Ectodermal cell (in vitro differentiated cells): Measurements from ENCODE around the gene PDLIM4.

Experiments used
- H3K27ac ChIP-seq: 2 replicates; pipeline ENCODE4 v1.7.0; 2013; ENCODE audit warnings: mild to moderate bottlenecking, low read depth, low read length; ENCODE audit not compliant: insufficient read depth, poor library complexity, severe bottlenecking
- H3K27me3 ChIP-seq: 2 replicates; pipeline ENCODE4 v1.7.0; 2013; ENCODE audit warnings: mild to moderate bottlenecking, low read length; ENCODE audit not compliant: insufficient read depth, control insufficient read depth, poor library complexity, severe bottlenecking
- H3K36me3 ChIP-seq: one replicate; pipeline ENCODE4 v1.7.0; 2013; ENCODE audit warnings: low read length; ENCODE audit not compliant: control insufficient read depth, insufficient read depth
- H3K4me1 ChIP-seq: one replicate; pipeline ENCODE4 v1.7.0; 2013; ENCODE audit warnings: low read length; ENCODE audit not compliant: control insufficient read depth, insufficient read depth
- H3K4me3 ChIP-seq: 2 replicates; pipeline ENCODE4 v1.7.0; 2013; ENCODE audit warnings: low read depth, low read length, control low read depth; ENCODE audit not compliant: insufficient read depth
- H3K9me3 ChIP-seq: 2 replicates; pipeline ENCODE4 v1.7.0; 2013; ENCODE audit warnings: mild to moderate bottlenecking, low read length, moderate library complexity; ENCODE audit not compliant: control insufficient read depth
- WGBS, 2 experiments: methylation state at CpG; one replicate each; pipeline ENCODE4 v1.1.7; 2013; ENCODE audit warnings: missing lambda C conversion rate in 2 of 2; 5-methylcytosine and 5-hydroxymethylcytosine counted together

Gene PDLIM4

DNA sequence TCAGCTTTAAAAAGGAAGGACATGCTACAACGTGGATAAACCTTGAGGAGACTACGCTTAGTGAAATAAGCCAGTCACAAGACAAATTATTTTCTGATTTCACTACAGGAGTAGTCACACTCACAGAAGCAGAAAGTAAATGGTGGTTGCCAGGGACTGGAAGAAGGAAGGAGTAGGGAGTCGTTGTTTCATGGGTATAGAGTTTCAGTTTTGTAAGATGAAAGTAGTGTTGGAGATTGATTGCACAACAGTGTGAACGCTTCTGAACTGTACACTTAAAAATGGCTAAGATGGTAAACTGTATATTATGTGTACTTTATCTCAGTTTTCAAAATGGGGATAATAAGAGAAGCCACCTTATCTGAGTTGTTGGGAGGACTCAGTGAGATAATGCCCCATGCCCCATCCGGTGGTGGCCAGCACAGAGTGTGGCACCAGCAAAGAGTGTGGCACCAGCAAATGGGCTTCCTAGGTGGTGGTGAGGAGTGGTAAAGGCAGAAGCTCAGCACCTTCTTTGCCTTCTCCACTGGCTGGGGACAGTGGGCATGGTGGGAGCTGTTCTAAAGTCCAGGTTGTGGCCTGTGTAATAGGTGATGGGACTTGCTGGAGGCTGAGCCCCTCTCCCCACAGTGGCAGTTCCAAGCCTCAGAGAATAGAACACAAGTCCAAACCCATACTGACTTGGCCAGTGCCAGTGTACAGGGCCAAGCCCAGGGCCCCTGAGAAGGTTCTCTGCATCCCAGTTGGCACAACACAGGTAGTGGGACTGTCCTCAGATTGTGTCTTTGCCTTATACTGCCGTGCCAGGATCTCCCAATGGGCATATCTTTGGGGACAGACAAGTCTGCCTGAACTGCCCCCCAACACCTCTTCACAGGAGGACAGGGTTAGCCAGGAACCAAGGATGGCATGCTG lies 41.1 kb downstream of the PDLIM4 start:
- WGBS, 2 experiments, result 92 to 95% methylated on average over 6 of the region's 6 CpGs
- Histone ChIP-seq H3K27ac (no peak overlapping the region), H3K4me3 (no peak overlapping the region)

DNA sequence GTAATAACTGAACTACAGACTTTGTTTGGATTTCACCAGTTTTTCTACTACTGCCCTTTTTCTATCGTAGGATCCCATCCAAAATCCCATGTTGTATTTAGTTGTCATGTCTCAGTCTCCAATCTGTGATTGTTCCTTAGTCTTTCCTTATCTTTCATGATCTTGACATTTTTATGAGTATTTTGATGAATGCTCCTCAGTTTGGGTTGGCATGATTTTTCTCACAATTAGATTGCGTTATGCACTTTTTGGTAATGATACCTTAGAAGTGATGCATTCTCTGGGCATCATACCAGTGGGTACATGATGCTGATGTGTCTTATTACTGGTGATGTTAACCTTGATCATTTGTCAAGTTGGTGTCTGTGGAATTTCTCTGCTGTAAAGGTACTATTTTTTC lies 42.4 kb downstream of the PDLIM4 start:
- Histone ChIP-seq H3K4me3 (no peak overlapping the region), H3K27ac (no peak overlapping the region), H3K4me1 (peaks cover 10% of the 10 kb centered on the region), H3K36me3 (no peaks in the 10 kb centered on the region), H3K9me3 (no peaks in the 10 kb centered on the region), H3K27me3 (peaks cover 19% of the 10 kb centered on the region)
- 90 to 91% methylated on average over 2 of the region's 2 CpGs for WGBS, 2 experiments

More for the DNA sequence above, 41.1 kb downstream of the PDLIM4 start:
- Histone ChIP-seq H3K9me3 (no peaks in the 10 kb centered on the region), H3K4me1 (peaks cover 7% of the 10 kb centered on the region), H3K27me3 (peaks cover 27% of the 10 kb centered on the region), H3K36me3 (no peaks in the 10 kb centered on the region)

DNA sequence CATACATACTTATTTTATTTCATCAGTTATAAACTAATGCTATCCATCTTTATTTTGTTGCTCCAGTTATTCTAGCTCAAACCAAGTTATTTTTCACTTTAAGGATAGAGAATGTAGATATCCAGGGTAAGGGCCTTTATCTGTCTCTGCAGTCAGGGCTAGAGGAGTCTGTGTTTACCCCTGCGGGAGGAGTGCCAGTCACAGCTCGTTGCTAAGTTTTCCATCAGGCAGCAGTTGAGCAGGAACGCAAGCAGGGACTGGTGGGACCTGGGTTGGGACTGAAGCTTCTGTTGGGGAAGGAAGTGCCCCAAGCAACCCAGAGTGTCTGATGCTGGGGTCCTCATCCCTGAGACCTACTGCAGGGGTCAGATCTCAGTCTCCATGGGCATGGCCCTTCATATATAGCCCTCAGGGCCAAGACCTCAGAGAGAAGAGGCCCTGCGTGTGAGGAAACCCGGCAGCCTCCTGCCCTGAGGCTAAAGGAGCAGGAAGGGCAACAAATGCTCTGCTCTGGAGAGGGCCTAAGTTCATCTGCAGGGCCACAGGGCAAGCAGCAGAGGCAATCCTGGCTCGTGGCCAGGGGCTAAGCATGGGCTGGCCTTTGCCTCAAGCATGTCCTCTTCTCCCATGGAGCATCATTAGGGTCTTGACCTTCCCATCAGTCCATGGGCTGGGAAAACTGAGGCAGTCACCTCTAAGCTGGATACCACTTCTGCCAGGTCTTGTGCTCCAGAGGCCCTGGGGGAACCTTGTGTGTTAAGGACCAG lies 43.3 kb downstream of the PDLIM4 start:
- no peak overlapping the region for H3K4me3 ChIP-seq
- H3K4me1 ChIP-seq, result peaks cover 5% of the 10 kb centered on the region
- no peaks in the 10 kb centered on the region for H3K36me3 ChIP-seq
- 87 to 89% methylated on average over 6 of the region's 6 CpGs for WGBS, 2 experiments
- no peaks in the 10 kb centered on the region for H3K9me3 ChIP-seq
- H3K27me3 ChIP-seq, result peaks cover 11% of the 10 kb centered on the region
- no peak overlapping the region for H3K27ac ChIP-seq

GRCh38 chr5:132301344-132302271 lies 44.1 kb downstream of the PDLIM4 start:
- no peak overlapping the region for H3K4me3 ChIP-seq
- H3K27ac ChIP-seq, result no peak overlapping the region
- H3K4me1 ChIP-seq, result peaks cover 5% of the 10 kb centered on the region
- H3K9me3 ChIP-seq, result no peaks in the 10 kb centered on the region
- no peaks in the 10 kb centered on the region for H3K36me3 ChIP-seq
- 87 to 90% methylated on average over 11 of the region's 11 CpGs for WGBS, 2 experiments
- H3K27me3 ChIP-seq, result peaks cover 2% of the 10 kb centered on the region

DNA sequence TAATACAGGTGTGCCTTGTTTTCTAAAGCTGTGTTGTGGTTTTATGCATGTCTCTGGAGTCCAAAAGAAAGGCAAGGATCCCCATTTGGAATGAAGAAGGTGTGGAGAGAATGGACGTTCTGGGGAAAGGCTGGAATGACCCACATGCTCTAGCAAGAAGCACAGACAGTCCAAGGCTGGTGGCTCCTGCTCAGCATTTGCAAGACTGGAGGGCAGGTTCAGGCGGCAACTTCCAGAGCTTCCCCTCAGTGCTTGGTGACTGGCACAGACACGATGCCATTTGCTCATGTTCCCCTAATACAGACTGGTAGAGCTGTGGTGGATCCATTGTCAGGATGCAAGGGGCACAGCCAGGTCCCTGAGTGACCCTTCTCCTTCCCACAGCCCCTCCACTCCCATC lies 44.9 kb downstream of the PDLIM4 start:
- no peaks in the 10 kb centered on the region for H3K36me3 ChIP-seq
- no peak overlapping the region for H3K4me3 ChIP-seq
- H3K9me3 ChIP-seq, result no peaks in the 10 kb centered on the region
- WGBS, 2 experiments, result 92% methylated on average over 3 of the region's 3 CpGs
- H3K27me3 ChIP-seq, result no peaks in the 10 kb centered on the region
- H3K27ac ChIP-seq, result no peak overlapping the region
- peaks cover 5% of the 10 kb centered on the region for H3K4me1 ChIP-seq

DNA sequence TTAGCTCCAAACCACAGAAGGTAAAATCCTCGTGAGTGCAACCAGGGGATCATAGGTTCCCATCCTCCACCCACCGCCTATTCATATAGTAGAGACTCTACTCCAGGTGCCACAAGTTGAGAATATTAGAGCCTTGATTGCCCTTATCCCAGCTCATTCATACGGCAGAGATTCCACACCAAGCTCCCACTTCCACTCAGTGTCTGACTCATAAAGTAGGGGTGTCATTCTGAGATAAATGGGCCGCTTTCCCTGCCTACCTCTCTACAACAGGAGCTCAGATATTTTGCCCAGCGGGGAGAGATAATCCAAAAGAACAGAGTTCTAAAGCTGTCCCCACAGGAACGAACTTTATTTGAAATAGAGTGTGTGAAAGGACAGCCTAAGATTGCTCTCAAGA lies 46.1 kb downstream of the PDLIM4 start:
- Histone ChIP-seq H3K9me3 (no peaks in the 10 kb centered on the region), H3K4me1 (peaks cover 5% of the 10 kb centered on the region), H3K27me3 (no peaks in the 10 kb centered on the region), H3K36me3 (no peaks in the 10 kb centered on the region), H3K4me3 (no peak overlapping the region), H3K27ac (no peak overlapping the region)
- 84 to 93% methylated on average over 6 of the region's 6 CpGs for WGBS, 2 experiments

DNA sequence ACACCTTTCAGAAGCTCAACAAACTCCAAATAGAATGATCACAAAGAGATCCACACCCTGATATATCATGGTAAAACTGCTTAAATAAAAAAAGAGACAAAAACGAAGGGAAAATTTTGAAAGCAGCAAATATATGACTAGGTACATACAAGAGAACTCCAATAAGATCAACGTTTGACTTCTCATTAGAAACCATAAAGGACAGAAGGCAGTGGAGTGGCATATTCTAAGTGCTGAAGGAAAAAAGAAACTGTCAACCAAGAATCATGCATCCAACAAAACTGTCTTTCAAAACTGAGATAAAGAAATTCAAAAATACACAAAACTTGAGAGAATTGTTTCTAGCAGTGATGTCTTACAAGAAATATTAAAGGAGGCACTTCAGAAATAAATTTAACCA lies 47.9 kb downstream of the PDLIM4 start:
- WGBS, 2 experiments, result 92% methylated on average over 2 of the region's 2 CpGs; no CpG with 5 or more reads in 1 of the 2 experiments
- Histone ChIP-seq H3K27me3 (no peaks in the 10 kb centered on the region), H3K4me3 (no peak overlapping the region), H3K36me3 (no peaks in the 10 kb centered on the region), H3K4me1 (peaks cover 5% of the 10 kb centered on the region), H3K9me3 (no peaks in the 10 kb centered on the region), H3K27ac (no peak overlapping the region)

DNA sequence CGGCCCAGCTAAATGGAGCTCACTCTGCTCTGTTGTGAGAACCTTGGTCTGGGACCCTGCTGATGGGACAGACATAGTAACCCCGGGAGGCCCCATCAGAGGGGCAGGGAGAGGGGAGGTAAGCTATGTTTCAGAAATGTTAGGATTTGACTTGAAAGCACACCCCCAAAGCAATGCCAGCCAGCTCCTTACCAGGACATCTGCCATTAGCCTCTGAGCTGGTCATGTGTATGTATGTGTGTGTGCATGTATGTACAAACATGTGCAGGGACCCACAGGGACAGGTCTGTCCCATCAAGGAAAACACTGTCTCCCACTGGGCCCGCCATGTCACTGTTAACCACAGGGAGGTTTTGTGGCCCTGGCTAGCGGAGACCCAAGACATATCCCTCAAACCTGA lies 51.2 kb downstream of the PDLIM4 start:
- WGBS, 2 experiments, result 94 to 97% methylated on average over 4 of the region's 4 CpGs
- no peaks in the 10 kb centered on the region for H3K9me3 ChIP-seq
- no peaks in the 10 kb centered on the region for H3K27me3 ChIP-seq

DNA sequence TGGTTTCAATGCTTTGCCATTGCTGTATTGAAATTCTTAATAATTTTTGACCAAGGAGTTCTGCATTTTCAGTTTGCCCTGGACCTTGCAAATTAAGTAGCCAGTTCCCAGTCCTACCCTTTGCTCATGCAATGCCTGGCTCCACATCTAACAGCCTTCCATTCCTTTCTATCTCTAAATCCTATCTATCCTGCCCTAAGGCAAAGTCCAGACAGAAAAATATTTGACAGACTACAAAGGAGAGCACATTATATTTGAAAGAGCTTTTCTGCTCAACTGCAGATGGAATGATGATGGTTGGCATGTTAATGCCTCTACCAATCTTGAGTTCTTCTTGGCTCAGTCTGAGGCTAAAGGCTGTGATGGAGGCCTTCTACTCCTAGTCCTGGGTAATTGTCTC lies 52.2 kb downstream of the PDLIM4 start:
- H3K4me1 ChIP-seq, result no peaks in the 10 kb centered on the region
- no peak overlapping the region for H3K4me3 ChIP-seq
- no peaks in the 10 kb centered on the region for H3K36me3 ChIP-seq
- no peak overlapping the region for H3K27ac ChIP-seq
- H3K9me3 ChIP-seq, result no peaks in the 10 kb centered on the region
- H3K27me3 ChIP-seq, result no peaks in the 10 kb centered on the region

More for the DNA sequence above, 51.2 kb downstream of the PDLIM4 start:
- no peaks in the 10 kb centered on the region for H3K36me3 ChIP-seq
- H3K4me3 ChIP-seq, result no peak overlapping the region
- no peak overlapping the region for H3K27ac ChIP-seq
- H3K4me1 ChIP-seq, result peaks cover 5% of the 10 kb centered on the region
